Sigmoid colon (tissue), 7 donors: ENCODE data around the gene PLCL1. TPM values are rescaled to one million over a fixed set of nuclear protein-coding genes. Genes with fewer than 3 reads are reported as not detected.

ENCODE experiments used
- DNase-seq: peaks from one replicate; pipeline ENCODE4 v3.0.0-alpha.2; 2019
- H3K27ac ChIP-seq, 4 donors: fragments of 200-600 bp; sonication (generic); one replicate each; pipeline ENCODE4 v1.5.1; 2016 to 2019; ENCODE audit warnings: mild to moderate bottlenecking in 1 of 4
- H3K27me3 ChIP-seq, 3 donors: fragments of 200-600 bp; sonication (generic); one replicate each; pipeline ENCODE4 v1.5.1; 2019; ENCODE audit warnings: mild to moderate bottlenecking in 1 of 3
- H3K36me3 ChIP-seq, 4 donors: fragments of 200-600 bp; sonication (generic); one replicate each; pipeline ENCODE4 v1.5.1; 2016 to 2019
- H3K4me1 ChIP-seq, 4 donors: fragments of 200-600 bp; sonication (generic); one replicate each; pipeline ENCODE4 v1.5.1; 2017 to 2019
- H3K4me3 ChIP-seq, 4 donors: fragments of 200-600 bp; sonication (generic); one replicate each; pipeline ENCODE4 v1.5.1; 2017 to 2019; ENCODE audit warnings: mild to moderate bottlenecking in 2 of 4, moderate library complexity in 1 of 4
- H3K9me3 ChIP-seq, 4 donors: fragments of 200-600 bp in 3 of 4; sonication (generic) in 3 of 4; one replicate each; pipeline versions ENCODE4 v1.5.1 to v1.6.1; 2013 to 2019
- CTCF ChIP-seq, 4 experiments: fragments of 450-650 bp in 3 of 4; fragments of 200-600 bp in 1 of 4; IDR thresholded peaks; one replicate each; pipeline ENCODE4 v1.5.1; 2016 to 2019; ENCODE audit warnings: antibody characterized with exemption in 4 of 4, mild to moderate bottlenecking in 3 of 4, moderate library complexity in 2 of 4
- EP300 ChIP-seq, 4 donors: sonication (generic); formaldehyde crosslinking; IDR thresholded peaks; one replicate each; pipeline ENCODE4 v1.6.1; 2017; ENCODE audit warnings: antibody characterized with exemption in 4 of 4
- POLR2A ChIP-seq, 2 donors: fragments of 450-650 bp; IDR thresholded peaks; one replicate each; pipeline ENCODE4 v1.6.1; 2016; ENCODE audit warnings: antibody characterized with exemption in 2 of 2, mild to moderate bottlenecking in 2 of 2, moderate library complexity in 2 of 2
- POLR2AphosphoS5 ChIP-seq, 4 donors: sonication (generic); formaldehyde crosslinking; IDR thresholded peaks; one replicate each; pipeline ENCODE4 v1.6.1; 2017; ENCODE audit warnings: antibody characterized with exemption in 4 of 4
- WGBS, 2 donors: extraction: QIAGEN DNeasy Blood & Tissue Kit; methylation state at CpG; one replicate each; pipeline ENCODE4 v1.1.7; 2013; 5-methylcytosine and 5-hydroxymethylcytosine counted together
- intact Hi-C: fragments of 100-400 bp; cut with DNase I; formaldehyde crosslinking; loops from one replicate; pipeline ENCODE4 v1.15.1; 2023
- polyA plus RNA-seq, 3 donors: library from polyadenylated mRNA; stranded (reverse); fragments of 200-250 nt; gene quantifications; one replicate each; pipeline ENCODE4 v1.2.3, GENCODE V29; 2013
- total RNA-seq, 4 donors: library from RNA; depleted of rRNA; stranded (reverse); fragments of >200 nt; gene quantifications; one replicate each; pipeline ENCODE4 v1.1.0, GENCODE V29; 2016
- donor health status: healthy with polysubstance abuse.
- donor health status: Bipolar disorder and iron deficiency.
- donor health status: healthy.

Gene PLCL1
- total and polyA plus RNA-seq, 7 donors: 0.69 to 20.0 (median 13.6) TPM

GRCh38 chr2:198116756-198117155, 312.4 kb downstream of the PLCL1 start:
- no peaks in the 10 kb centered on the region for H3K9me3 ChIP-seq
- WGBS, 2 donors: 63 to 74% methylated on average over 1 of the region's 1 CpG
- no peak overlapping the region for H3K27ac ChIP-seq
- H3K36me3 ChIP-seq: no peaks in the 10 kb centered on the region
- H3K27me3 ChIP-seq: no peaks in the 10 kb centered on the region
- no peak overlapping the region for H3K4me3 ChIP-seq
- TF ChIP-seq CTCF (IDR thresholded peaks at IDR 0.05): no peak
- peaks cover 0 to 9% (median 4%) of the 10 kb centered on the region in 4 donors for H3K4me1 ChIP-seq
- DNase-seq: no peak
- intact Hi-C loops: no loop called here

- Histone ChIP-seq H3K9me3 (no peaks in the 10 kb centered on the region), H3K4me3 (no peak overlapping the region), H3K36me3 (no peaks in the 10 kb centered on the region), H3K27ac (no peak overlapping the region), H3K27me3 (no peaks in the 10 kb centered on the region), H3K4me1 (peaks cover 0 to 9% (median 4%) of the 10 kb centered on the region in 4 donors)
- TF ChIP-seq POLR2AphosphoS5 (IDR thresholded peaks at IDR 0.05) (no peak), POLR2A (IDR thresholded peaks at IDR 0.05) (no peak), CTCF (IDR thresholded peaks at IDR 0.05) (no peak), EP300 (IDR thresholded peaks at IDR 0.05) (no peak)
- intact Hi-C loops: no loop called here
- 78 to 81% methylated on average over 4 of the region's 4 CpGs for WGBS, 2 donors
- DNase-seq: no peak
These were observed 313.1 kb downstream of the PLCL1 start for GRCh38 chr2:198117406-198118041.

- H3K27me3 ChIP-seq: no peaks in the 10 kb centered on the region
- H3K9me3 ChIP-seq: no peaks in the 10 kb centered on the region
- TF ChIP-seq POLR2A (IDR thresholded peaks at IDR 0.05) (no peak), EP300 (IDR thresholded peaks at IDR 0.05) (no peak), POLR2AphosphoS5 (IDR thresholded peaks at IDR 0.05) (no peak), CTCF (IDR thresholded peaks at IDR 0.05) (peak in 3 of 4 experiments; percentile 26 to 61 (median 55))
- H3K27ac ChIP-seq: no peak overlapping the region
- H3K36me3 ChIP-seq: no peaks in the 10 kb centered on the region
- no peak overlapping the region for H3K4me3 ChIP-seq
- peaks cover 0 to 9% (median 2%) of the 10 kb centered on the region in 4 donors for H3K4me1 ChIP-seq
- DNase-seq: no peak
- WGBS, 2 donors: 89 to 91% methylated on average over 1 of the region's 1 CpG
- intact Hi-C loops: loop anchor here (2.0 to 5.0 kb wide), 2 partner anchors 170 to 323 kb away; partner anchors contain the start of gene PLCL1
These were observed 323.2 kb downstream of the PLCL1 start for GRCh38 chr2:198127627-198128026.

- 63 to 78% methylated on average over 5 of the region's 5 CpGs for WGBS, 2 donors
- no peak for TF ChIP-seq CTCF (IDR thresholded peaks at IDR 0.05)
- TF ChIP-seq POLR2AphosphoS5 (IDR thresholded peaks at IDR 0.05): no peak
- no peak for TF ChIP-seq EP300 (IDR thresholded peaks at IDR 0.05)
- TF ChIP-seq POLR2A (IDR thresholded peaks at IDR 0.05): no peak
- no peak overlapping the region for H3K4me3 ChIP-seq
These were observed 325.2 kb downstream of the PLCL1 start for GRCh38 chr2:198129609-198130008.

More at GRCh38 chr2:198129609-198130008, 325.2 kb downstream of the PLCL1 start:
- H3K36me3 ChIP-seq: no peaks in the 10 kb centered on the region
- peaks cover 0 to 13% (median 2%) of the 10 kb centered on the region in 4 donors for H3K4me1 ChIP-seq
- H3K9me3 ChIP-seq: no peaks in the 10 kb centered on the region
- DNase-seq: no peak
- no peak overlapping the region for H3K27ac ChIP-seq
- intact Hi-C loops: loop anchor here (5.0 kb wide), 1 partner anchor 168 kb away; no protein-coding TSS in a partner anchor
- no peaks in the 10 kb centered on the region for H3K27me3 ChIP-seq
